DMS53 (cell line): ENCODE measurements around the gene RPS19.
"Not testable (repeated sequence)": the region's sequence is repeated elsewhere in the genome, so short reads cannot be mapped to it uniquely, and the experiment has no call there.

Experiments used
- DNase-seq: peaks from one replicate; lab custom pipeline; 2025; lab: John Stamatoyannopoulos, UW

RPS19 gene

DNA sequence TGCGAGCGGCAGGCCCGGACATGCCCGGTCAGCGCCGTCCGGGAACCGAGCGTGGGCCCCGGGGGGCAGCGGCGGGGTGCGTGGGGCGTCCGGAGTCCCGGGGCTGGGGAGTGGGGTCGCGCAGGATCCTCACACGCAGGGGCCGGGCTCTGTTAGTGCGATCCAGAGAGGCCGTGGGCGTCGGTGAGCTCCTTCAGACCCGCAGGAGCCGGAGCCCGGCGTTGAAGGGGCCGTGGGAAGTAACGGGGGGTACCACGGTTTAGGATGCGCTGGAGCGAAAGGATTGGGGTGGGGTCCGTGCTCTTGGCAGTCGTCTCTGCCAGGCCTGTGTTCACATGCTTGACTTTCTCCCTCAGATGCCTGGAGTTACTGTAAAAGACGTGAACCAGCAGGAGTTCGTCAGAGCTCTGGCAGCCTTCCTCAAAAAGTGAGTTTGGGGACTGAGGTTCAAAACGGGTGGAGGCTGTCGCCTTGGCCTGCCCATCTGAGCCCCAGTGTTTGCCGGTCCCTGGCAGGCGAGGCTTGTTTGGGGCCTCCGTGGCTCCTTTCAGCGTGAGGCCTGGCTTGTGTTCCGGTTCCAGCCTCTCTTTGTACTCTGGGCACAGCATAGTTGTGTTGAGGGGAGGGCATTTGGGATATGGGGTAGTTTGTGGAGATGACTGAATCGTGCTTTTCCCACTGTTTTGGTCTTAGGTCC, 512 bp downstream of the RPS19 start:
- peak; percentile 55 for DNase-seq

DNA sequence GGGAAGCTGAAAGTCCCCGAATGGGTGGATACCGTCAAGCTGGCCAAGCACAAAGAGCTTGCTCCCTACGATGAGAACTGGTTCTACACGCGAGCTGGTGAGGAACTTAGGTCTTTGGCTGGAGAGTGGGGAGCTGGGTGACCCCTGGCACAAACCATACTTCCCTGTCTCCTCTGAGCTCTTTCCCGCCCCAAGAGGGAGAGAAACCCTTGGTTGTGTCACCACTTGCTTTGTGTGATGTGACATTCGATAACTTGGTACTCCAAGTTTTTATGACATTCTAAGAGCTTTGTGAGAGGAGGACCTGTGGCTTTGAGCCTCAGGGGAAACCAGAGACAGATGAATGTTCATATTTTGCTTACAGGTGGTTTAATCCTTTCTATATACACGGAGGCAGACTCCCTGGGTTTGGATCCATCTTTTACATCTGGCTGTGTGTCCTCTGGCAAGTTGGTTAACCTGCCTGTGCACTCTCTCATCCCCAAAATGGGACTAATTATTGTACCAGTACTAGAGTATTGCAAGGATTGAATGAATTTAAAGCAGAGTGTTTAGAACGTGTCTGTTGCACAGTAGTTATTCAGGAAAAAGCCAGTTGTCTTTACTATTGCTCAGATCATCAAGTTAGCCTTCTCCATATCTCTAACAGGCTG, 1.2 kb downstream of the RPS19 start:
- DNase-seq: peak; percentile 57

- no peak for DNase-seq
These were observed 1.8 kb downstream of the RPS19 start for GRCh38 chr19:41861846-41862245.

- DNase-seq: no peak
These were observed 2.5 kb downstream of the RPS19 start for GRCh38 chr19:41862445-41862986.

DNA sequence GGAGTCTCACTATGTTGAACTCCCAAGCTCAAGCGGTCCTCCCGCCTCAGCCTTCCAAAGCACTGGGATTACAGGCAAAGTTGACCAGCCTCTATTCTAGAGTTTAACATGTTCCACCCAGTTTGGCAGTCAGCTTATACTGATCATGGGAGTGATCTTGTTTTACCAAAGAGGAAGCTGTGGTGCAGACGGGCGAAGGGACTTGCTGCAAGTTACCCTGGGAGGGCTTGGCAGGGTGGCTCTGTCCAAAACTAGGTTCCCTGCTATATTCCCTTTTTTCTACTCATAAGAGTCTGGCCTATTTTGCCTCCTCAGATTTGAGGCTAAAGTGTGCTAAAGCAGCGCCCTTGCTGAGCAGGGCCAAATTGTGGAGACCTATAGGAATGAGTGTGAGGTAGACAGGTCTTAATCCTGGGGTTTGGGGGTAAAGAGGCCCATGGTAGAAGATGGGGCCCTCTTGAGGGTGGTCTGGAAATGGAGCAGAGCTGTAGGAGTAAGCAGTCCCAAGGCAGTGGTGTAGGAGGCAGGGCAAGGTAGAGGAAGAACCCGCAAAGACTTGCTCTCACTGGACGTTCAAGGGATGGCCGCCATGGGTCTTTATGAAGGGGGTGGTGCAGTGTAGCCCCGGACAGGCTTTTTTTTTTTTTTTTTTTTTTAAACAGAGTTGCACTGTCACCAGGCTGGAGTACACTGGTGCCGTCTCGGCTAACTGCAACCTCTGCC, 3.3 kb downstream of the RPS19 start:
- DNase-seq: no peak

DNA sequence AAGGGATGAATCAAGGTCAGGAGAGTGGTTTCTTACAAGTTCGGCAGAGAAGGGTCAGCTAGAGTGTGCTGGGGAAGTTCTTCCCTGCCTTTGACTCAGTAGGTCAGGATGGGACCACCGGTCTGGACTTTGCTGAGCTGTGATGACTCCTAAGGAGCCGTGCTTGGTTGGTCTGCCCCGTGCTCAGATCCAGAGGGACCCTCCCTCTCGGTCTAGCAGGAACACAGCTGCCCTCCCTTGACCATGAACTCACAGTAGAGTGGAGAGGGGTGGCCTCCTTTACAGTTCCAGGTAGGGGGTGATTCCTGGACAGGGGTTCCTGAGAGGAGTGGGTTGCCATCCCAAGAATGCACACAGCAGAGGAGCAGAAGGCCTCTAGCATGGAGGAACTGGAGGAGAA, 4.3 kb downstream of the RPS19 start:
- DNase-seq: no peak

DNA sequence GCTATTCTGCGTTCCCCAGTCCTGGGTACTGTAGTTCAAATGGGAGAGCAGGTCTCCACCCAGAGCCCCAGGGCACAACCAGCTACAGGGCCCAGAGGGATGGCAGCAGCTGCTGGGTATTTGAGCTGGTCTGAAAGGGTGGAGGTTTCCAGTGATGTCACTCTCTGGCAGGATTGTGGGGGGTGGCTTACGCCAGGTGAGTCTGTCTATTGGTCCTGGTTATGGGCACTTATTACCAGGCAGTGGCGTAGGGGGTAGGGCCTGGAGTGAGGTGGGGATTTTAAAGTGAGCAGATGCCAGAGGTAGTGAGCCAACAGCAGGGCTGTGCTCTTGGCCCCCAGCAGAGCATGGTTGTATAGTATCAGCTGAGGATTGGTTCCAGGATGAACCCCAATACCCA, 6.2 kb downstream of the RPS19 start:
- DNase-seq: peak; percentile 63

GRCh38 chr19:41868120-41868988, 8.3 kb downstream of the RPS19 start:
- peak; percentile 51 for DNase-seq

DNA sequence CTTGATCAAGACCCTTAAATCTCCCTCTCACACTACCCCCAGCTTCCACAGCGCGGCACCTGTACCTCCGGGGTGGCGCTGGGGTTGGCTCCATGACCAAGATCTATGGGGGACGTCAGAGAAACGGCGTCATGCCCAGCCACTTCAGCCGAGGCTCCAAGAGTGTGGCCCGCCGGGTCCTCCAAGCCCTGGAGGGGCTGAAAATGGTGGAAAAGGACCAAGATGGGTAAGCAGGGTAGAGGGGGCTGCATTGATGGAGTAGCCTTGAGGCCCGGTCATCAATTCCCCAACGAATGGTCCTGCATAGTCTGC, 8.9 kb downstream of the RPS19 start:
- DNase-seq: no peak

- peak; percentile 43 for DNase-seq
These were observed 9.4 kb downstream of the RPS19 start for GRCh38 chr19:41869374-41869955.

- peak; percentile 56 for DNase-seq
These were observed 10.4 kb downstream of the RPS19 start for GRCh38 chr19:41870401-41870873.

DNA sequence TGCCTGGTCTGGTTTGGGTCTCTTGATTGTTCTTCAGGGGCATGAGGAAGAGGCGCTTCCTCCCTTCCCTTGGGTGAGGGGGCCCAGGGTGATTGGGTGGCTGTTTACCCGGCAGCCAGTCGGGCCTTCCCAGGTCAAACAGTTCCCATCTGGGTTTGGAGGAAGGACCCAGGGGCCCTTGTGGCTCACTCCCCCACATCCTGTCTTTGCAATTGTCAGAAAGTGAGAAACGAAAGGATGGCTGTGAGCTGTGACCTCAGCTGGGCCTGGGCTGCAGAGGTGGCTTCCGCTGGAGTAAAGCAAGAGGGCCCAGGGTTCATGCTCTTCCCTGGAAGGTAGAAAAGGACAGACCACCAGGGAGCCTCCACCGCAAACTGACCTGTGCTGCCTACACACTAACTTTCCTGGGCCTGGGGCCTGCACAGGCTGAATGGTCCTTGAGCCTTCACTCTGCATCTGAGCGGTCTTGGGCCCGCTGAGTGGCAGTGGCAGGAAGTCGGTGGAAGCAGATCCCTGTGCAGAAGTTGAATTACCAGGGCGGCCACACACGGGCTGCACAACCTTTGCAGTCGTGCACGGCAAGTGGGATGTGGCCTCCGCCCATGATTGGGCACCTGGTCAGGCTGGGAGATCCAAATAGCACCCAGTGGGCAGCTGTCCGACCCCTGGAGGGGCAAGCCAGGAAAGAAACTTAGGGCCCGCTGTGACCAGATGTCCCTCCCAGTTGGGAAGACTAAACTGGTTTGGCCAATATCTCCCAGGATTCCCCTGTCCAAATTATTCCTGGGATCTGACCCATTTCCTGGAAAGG, 11.7 kb downstream of the RPS19 start:
- peak; percentile 63 for DNase-seq

DNA sequence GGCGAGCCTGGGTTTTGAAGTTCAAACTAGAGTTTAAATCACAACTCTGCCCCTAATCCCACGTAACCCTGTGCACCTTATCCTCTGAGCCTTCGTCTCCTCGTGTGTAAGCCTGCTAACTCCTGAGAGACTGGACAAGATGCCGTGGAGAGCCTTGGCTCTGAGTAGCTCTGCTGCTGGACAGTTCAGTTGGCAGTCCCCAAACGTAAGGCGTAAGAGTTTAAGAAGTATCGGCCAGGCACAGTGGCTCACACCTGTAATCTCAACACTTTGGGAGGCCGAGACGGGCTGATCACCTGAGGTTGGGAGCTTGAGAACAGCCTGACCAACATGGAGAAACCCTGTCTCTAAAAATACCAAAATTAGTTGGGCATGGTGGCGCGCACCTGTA, 12.3 kb downstream of the RPS19 start:
- DNase-seq: peak; percentile 63

- DNase-seq: peak; percentile 97
These were observed 13.0 kb downstream of the RPS19 start for GRCh38 chr19:41872775-41873647.

DNA sequence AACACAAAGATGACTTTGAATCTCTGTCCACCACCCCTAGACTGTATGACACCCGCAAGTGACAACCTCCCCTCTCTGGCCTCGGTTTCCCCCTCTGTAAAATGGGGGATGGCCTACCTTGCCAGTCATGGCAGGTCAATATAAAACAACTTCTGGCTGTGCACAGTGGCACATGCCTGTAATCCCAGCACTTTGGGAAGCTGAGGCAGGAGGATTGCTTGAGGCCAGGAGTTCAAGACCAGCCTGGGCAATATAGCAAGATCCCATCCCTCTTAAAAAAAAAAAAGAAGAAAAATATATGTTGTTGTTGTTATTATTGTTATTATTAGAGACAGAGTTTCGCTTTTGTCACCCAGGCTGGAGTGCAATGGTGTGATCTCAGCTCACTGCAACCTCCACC, 15.9 kb downstream of the RPS19 start:
- not testable (repeated sequence) for DNase-seq

DNA sequence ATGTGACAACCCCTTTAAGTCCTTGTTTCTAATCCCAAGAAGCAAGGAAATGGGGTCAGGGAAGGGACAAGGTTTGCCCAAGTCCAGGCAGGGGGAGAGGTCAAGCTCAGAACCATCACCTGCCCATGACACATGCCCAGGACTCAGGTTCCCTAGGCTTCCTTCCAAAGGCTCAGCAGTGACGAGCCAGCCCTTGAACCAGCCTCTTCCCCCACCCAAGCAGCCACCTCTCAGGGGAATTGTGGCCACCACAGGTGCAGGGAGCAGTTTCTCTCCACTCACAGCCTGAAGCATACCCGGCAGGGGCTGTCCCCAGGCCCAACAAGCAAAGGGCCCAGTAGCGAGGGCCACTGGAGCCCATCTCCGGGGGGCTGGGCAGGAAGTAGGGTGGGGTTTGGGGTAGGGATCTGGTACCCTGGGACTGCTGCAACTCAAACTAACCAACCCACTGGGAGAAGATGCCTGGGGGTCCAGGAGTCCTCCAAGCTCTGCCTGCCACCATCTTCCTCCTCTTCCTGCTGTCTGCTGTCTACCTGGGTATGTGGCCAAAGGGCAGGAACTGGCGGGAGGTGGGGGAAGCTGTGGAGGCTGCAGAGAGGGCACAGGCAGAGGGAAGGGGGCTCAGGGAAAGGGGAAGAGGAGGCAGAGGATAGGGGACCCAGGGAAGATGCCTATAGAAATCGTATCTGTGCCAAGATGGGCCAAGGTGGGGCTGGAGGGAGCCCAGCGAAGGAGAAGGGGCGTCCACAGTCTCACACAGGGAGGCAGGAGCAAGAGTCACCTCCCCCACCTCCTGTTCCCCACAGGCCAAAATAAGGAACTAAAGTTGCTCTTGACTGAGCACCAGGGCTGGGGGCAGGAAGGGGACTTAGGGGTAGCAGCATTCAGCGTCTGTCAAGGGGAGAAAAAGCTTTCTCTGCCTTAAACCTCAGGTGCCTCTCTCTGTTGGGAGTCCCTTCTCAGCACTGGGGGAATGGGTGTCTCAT, 17.1 kb downstream of the RPS19 start, which contains the start of gene CD79A:
TSS of gene CD79A (plus strand) at position 433 of the 986 bp plus-strand sequence. CDS start at position 459, 26 bp downstream.
- DNase-seq: no peak

DNA sequence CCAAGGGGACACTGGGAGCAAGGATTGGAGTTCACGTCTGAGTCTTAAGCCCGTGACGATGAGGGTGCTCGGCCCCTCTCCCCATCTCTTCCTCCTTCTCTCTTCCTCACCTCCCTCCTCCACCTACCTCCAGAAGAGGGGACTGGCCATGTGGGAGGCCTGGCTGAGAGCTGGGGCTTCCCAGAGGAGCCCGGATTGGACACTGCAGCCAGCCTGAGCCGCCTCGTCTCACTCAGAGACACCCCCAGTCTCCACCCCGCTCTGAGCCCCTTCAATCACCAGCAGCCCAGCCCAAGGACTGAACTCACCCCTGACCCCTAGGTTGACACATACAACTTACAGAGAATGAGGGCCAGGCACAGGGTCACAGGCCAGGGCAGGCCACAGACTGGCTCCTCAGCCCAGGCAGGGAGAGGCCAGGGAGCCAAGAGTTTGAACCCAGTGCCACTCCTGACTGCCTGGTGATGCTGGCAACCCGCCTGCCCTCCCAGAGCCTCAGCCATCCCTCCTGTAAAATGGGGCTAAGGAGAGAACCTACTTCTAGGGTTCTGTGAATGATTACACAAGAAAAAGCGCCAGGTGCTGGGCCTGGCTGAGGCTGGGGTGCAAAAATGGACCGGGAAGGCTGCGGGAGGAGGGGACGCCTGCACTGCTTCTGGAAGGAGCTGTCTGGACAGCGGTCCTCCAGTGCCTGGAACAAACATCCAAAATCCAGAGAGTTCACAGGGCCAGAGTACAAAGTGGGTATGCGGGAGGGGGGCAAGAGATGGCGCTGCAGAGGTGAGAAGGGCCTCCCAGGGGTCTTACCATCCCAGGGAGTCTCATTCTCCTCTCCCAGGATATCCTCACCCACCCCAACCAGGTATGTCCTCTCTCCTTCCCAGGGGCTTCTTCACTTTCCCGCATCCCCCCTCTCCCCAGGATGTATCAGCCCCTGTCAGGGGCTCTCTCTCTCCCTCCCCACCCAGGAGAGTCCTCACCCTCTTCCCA, 18.2 kb downstream of the RPS19 start:
- DNase-seq: no peak
